Kidney epithelial cell (primary cell): ENCODE measurements around the gene KHK. TPM values are rescaled to one million over a fixed set of nuclear protein-coding genes. Genes with fewer than 3 reads are reported as not detected.

ENCODE experiments used
- DNase-seq: peaks from one replicate; pipeline ENCODE4 v3.0.0-alpha.2; 2010; ENCODE audit warnings: low read depth
- H3K27me3 ChIP-seq: 2 replicates; pipeline ENCODE4 v1.6.0; 2011; ENCODE audit warnings: low read length; ENCODE audit not compliant: control insufficient read depth, insufficient read depth
- H3K36me3 ChIP-seq: 2 replicates; pipeline ENCODE4 v1.5.1; 2011; ENCODE audit warnings: low read length; ENCODE audit not compliant: control insufficient read depth, insufficient read depth
- H3K4me3 ChIP-seq: 2 replicates; pipeline ENCODE4 v1.5.1; 2011; ENCODE audit warnings: low read depth, mild to moderate bottlenecking, control low read depth, low read length
- total RNA-seq: library from RNA; depleted of rRNA; stranded (reverse); fragments of >200 nt; gene quantifications from 2 replicates; pipeline ENCODE4 v1.2.3, GENCODE V29; 2015
- TF ChIP-seq, protein P1 (sequence below): IDR thresholded peaks from 2 replicates; pipeline ENCODE4 v1.5.1; 2011; ENCODE audit warnings: mild to moderate bottlenecking, moderate library complexity, low read length, control low read depth, inconsistent platforms; ENCODE audit not compliant: insufficient read depth, poor library complexity, severe bottlenecking

KHK gene
- total RNA-seq, 1 donor from 2014 or later: 3.1 TPM

DNA sequence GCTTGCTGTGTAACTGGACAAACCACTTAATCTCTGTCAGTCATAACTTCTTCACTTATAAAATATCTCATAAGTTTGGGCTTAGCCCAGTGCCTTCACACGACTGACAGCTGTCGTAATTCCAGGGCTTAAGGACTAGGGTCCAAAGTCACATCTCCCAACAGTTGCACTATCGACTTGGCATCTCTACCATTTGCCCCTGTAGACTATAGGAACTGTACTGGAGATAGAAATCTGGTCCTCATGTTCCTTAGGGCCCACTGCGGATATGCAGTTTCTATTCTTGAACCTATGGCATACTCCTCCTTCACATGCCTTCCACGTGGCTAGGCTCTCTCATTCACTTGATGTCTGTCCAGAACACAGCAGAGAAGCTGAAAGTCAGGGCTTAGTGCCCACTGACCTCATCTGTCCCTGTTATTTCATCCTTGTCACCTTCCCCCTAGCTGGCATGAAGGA is 39.7 kb downstream of the KHK start:
- no peak for DNase-seq
- Histone ChIP-seq H3K36me3 (peaks cover 2% of the 10 kb centered on the region), H3K27me3 (peaks cover 20% of the 10 kb centered on the region)

DNA sequence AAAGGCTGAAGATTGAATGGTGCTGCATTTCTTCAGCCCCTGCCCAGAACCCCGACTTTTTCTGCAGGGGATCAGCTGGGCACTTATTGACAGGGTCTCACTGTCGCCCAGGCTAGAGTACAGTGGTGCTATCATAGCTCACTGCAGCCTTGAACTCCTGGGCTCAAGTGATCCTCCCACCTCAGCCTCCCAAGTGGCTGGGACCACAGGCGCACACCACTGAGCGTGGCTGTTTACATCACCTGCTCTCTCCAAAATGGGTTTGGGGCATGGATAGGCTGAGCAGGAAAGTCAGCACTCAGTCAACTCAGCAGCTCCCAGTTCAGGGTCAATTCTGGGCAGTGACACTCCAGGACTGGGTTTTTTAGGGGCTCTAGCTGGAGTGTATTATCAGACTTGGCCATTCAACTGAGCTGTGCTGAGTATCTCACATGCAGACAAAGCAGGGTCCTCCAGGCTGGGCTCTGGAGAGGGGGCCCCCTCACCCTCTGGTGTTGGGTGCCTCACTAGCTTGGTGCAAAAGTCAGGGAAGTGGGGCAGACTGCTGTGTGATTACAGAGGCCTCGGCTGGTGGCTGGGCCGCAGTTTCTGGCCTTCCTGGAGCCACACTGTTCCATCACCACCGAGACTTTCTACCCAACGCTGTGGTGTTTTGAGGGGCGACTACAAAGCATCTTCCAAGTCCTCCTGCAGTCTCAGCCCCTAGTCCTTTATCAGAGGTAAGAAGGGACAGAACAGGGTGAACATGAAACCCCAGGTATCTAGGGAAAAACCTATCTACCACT is 41.5 kb downstream of the KHK start:
- Histone ChIP-seq H3K4me3 (no peak overlapping the region), H3K27me3 (peaks cover 8% of the 10 kb centered on the region), H3K36me3 (peaks cover 4% of the 10 kb centered on the region)
- TF ChIP-seq, protein P1, sequence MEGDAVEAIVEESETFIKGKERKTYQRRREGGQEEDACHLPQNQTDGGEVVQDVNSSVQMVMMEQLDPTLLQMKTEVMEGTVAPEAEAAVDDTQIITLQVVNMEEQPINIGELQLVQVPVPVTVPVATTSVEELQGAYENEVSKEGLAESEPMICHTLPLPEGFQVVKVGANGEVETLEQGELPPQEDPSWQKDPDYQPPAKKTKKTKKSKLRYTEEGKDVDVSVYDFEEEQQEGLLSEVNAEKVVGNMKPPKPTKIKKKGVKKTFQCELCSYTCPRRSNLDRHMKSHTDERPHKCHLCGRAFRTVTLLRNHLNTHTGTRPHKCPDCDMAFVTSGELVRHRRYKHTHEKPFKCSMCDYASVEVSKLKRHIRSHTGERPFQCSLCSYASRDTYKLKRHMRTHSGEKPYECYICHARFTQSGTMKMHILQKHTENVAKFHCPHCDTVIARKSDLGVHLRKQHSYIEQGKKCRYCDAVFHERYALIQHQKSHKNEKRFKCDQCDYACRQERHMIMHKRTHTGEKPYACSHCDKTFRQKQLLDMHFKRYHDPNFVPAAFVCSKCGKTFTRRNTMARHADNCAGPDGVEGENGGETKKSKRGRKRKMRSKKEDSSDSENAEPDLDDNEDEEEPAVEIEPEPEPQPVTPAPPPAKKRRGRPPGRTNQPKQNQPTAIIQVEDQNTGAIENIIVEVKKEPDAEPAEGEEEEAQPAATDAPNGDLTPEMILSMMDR: no peak
- DNase-seq: no peak

More for the DNA sequence above, 39.7 kb downstream of the KHK start:
- no peak overlapping the region for H3K4me3 ChIP-seq
- TF ChIP-seq, protein P1: no peak

DNA sequence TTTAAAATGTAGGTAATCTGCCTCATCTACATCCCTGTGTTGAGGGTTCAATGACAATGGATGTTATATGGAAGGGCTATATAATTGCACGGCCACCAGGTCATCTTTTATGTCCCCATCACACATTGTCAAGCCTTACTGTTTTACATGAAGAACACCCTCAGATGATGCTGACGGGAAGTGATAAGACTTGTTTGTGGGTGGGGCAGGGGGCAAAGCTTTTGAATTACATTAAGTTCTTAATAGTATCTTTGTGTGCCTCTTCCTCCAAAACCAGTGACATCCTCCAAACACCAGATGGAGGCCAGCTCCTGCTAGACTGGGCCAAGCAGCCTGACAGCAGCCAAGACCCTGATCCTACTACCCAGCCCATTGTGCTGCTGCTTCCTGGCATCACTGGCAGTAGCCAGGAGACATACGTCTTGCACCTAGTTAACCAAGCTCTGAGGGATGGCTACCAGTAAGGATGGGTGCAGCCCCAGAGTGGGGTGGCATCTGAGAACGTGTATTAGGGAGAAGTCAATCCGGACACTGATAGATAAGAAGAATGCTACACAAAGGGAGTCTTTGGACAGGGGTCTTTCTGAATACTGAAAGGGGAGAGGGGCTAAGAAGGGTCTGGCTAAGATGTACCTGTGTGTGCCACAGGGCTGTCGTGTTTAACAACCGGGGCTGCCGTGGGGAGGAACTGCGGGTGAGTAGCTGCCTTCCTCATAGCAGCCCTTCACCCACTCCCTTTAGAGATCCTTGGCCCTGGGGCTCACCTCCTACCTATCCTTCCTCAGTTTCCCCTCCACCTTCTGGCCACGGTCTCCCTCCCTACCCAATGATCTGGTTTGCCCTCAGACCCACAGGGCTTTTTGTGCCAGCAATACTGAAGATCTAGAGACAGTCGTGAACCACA is 42.3 kb downstream of the KHK start:
- Histone ChIP-seq H3K4me3 (no peak overlapping the region), H3K27me3 (peaks cover under 1% of the 10 kb centered on the region), H3K36me3 (peaks cover 4% of the 10 kb centered on the region)
- DNase-seq: no peak
- TF ChIP-seq, protein P1: no peak

DNA sequence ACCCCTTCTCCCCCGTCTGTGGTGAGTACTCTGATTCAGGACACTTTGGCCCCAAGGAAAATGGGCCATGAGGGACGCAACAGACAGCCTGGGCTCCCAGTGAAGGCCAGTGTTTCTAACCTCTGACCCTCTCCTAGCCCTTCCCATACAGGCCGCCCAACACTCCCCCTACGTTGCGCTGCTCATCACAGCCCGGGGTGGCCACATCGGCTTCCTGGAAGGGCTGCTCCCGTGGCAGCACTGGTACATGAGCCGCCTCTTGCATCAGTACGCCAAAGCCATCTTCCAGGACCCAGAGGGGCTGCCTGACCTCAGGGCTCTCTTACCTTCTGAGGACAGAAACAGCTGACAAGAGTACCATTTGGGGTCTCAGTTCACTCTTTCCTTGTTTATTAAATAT is 43.8 kb downstream of the KHK start:
- TF ChIP-seq, protein P1: no peak
- H3K4me3 ChIP-seq: no peak overlapping the region
- peaks cover 4% of the 10 kb centered on the region for H3K36me3 ChIP-seq
- no peak for DNase-seq
- H3K27me3 ChIP-seq: no peaks in the 10 kb centered on the region

DNA sequence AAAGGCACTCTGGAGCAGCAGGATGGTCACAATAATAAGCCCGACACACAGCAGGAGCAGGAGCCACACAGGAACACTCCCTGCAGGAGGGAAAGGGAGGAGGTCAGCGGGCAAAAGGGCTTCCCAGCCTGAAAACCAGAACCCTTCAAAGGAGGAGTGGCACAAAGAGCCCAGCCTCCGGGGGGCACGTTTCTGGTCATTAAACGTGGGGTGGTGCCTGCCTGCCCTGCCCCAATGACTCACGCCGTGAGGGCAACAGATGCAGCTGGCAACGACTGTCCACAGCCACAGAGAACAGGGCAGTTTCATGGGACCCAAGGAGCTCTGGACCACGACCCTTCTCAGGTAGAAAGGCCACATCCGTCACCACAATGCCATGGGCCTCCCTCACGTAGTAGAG is 44.9 kb downstream of the KHK start:
- no peak for DNase-seq
- Histone ChIP-seq H3K4me3 (no peak overlapping the region), H3K27me3 (no peaks in the 10 kb centered on the region), H3K36me3 (peaks cover 4% of the 10 kb centered on the region)
- TF ChIP-seq, protein P1: no peak
